Psoas muscle (tissue), 8 donors: Measurements from ENCODE around the gene SIT1. TPM values are rescaled to one million over a fixed set of nuclear protein-coding genes. Genes with fewer than 3 reads are reported as not detected.
A peak's percentile ranks its signal among the peaks of the same experiment; 100 is the strongest.

Source experiments
- ATAC-seq, 4 donors: fragments of 200-7000 bp; cut with Tn5 transposase; one replicate each; pipeline ENCODE4 v1.9.1; 2020; ENCODE audit warnings: moderate library complexity in 3 of 4, mild to moderate bottlenecking in 2 of 4
- DNase-seq, 2 donors: peaks; one replicate each; pipeline ENCODE4 v3.0.0-alpha.2; 2020
- H3K27ac ChIP-seq: fragments of 200-600 bp; one replicate; pipeline ENCODE4 v1.8.0; 2022
- H3K27me3 ChIP-seq, 3 donors: fragments of 200-600 bp in 1 of 3; one replicate each; pipeline versions ENCODE4 v1.6.1 to v1.8.0; 2013 to 2022; ENCODE audit warnings: low read length in 2 of 3, mild to moderate bottlenecking in 2 of 3, moderate library complexity in 1 of 3; ENCODE audit not compliant: insufficient read depth in 3 of 3
- H3K36me3 ChIP-seq, 2 donors: fragments of 200-600 bp in 1 of 2; one replicate each; pipeline versions ENCODE4 v1.6.1 to v1.8.0; 2013 to 2022; ENCODE audit warnings: low read depth in 1 of 2, mild to moderate bottlenecking in 1 of 2, moderate library complexity in 1 of 2; ENCODE audit not compliant: insufficient read depth in 1 of 2
- H3K4me1 ChIP-seq: fragments of 200-600 bp; one replicate; pipeline ENCODE4 v1.8.0; 2022
- H3K4me3 ChIP-seq: fragments of 200-600 bp; one replicate; pipeline ENCODE4 v1.8.0; 2022; ENCODE audit warnings: mild to moderate bottlenecking
- H3K9me3 ChIP-seq: fragments of 200-600 bp; one replicate; pipeline ENCODE4 v1.8.0; 2022
- WGBS, 3 donors: extraction: QIAGEN DNeasy Blood & Tissue Kit; methylation state at CpG; one replicate each; pipeline versions ENCODE4 v1.1.6 to v1.1.7; 2013; 5-methylcytosine and 5-hydroxymethylcytosine counted together
- intact Hi-C, 2 donors: fragments of 100-400 bp; cut with DNase I; formaldehyde crosslinking; loops; one replicate each; pipeline versions ENCODE4 v1.11.0 to v1.14.2; 2022
- polyA plus RNA-seq, 3 donors: library from polyadenylated mRNA; stranded (reverse); fragments of 200-250 nt; gene quantifications; one replicate each; pipeline ENCODE4 v1.2.3, GENCODE V29; 2013
- total RNA-seq, 4 donors: library from RNA; stranded (reverse); fragmentation: NEBNext Ultra II Directional in 2 of 4; extraction: Animal tissue kit (Norgen Biotek cat#: 25700) in 2 of 4; gene quantifications; one replicate each; pipeline versions ENCODE4 v1.2.1 to v1.2.4, GENCODE V29; 2021 to 2023
- TF ChIP-seq, protein P1 (sequence below): fragments of 200-600 bp; IDR thresholded peaks from one replicate; pipeline ENCODE4 v1.8.0; 2022; ENCODE audit warnings: antibody characterized with exemption
- donor health status: healthy with polysubstance abuse.
- donor health status: DM: no; HTN: no; CAD: no; lungs with moderate emphysema.
- donor health status: Bipolar disorder and iron deficiency.
- donor health status: healthy.
- donor health status: DM: yes; HTN: yes; CAD: no.
- donor health status: DM: no; HTN: no; CAD: no.
- donor health status: DM: no; HTN: no; CAD: no.
- donor health status: DM: yes; HTN: yes; CAD: no.

The SIT1 gene
- total and polyA plus RNA-seq, 7 donors: 0.08 to 0.34 (median 0.24) TPM; not detected in 1

DNA sequence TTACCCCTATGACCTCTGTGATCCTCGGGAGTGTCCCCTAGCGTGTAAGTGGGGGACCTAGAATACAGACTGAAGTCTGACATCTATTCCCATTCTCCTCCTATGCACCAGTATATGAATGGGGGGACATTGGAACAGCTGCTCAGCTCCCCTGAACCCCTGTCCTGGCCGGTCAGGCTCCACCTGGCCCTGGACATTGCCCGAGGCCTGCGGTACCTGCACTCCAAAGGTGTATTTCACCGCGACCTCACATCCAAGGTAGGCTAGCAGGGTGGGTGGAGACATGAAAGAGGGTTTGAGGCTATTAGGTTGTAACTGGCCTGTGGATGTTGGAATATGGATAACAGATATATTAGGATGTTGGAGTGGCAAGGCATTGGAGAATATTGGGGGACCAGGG, 44.0 kb downstream of the SIT1 start:
- H3K4me3 ChIP-seq: peak overlapping the region; percentile 87
- H3K27me3 ChIP-seq: no peaks in the 10 kb centered on the region
- DNase-seq: no peak
- H3K27ac ChIP-seq: no peak overlapping the region
- H3K4me1 ChIP-seq: peaks cover 33% of the 10 kb centered on the region
- H3K36me3 ChIP-seq: peaks cover 9 to 38% of the 10 kb centered on the region in 2 donors
- intact Hi-C loops: loop anchor here in 1 of 2 donors (5.0 to 10.0 kb wide), 3 partner anchors 41 to 92 kb away; no protein-coding TSS in a partner anchor
- TF ChIP-seq, protein P1, sequence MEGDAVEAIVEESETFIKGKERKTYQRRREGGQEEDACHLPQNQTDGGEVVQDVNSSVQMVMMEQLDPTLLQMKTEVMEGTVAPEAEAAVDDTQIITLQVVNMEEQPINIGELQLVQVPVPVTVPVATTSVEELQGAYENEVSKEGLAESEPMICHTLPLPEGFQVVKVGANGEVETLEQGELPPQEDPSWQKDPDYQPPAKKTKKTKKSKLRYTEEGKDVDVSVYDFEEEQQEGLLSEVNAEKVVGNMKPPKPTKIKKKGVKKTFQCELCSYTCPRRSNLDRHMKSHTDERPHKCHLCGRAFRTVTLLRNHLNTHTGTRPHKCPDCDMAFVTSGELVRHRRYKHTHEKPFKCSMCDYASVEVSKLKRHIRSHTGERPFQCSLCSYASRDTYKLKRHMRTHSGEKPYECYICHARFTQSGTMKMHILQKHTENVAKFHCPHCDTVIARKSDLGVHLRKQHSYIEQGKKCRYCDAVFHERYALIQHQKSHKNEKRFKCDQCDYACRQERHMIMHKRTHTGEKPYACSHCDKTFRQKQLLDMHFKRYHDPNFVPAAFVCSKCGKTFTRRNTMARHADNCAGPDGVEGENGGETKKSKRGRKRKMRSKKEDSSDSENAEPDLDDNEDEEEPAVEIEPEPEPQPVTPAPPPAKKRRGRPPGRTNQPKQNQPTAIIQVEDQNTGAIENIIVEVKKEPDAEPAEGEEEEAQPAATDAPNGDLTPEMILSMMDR: no peak
- H3K9me3 ChIP-seq: no peaks in the 10 kb centered on the region
- 82 to 90% (median 87%) methylated on average over 7 of the region's 7 CpGs for WGBS, 3 donors
- ATAC-seq: no peak

GRCh38 chr9:35606138-35606504, 44.6 kb downstream of the SIT1 start:
- intact Hi-C loops: loop anchor here in 1 of 2 donors (5.0 to 10.0 kb wide), 3 partner anchors 41 to 91 kb away; no protein-coding TSS in a partner anchor
- 4 to 17% (median 11%) methylated on average over 5 of the region's 5 CpGs for WGBS, 3 donors

GRCh38 chr9:35605351-35606137, 45.2 kb downstream of the SIT1 start:
- intact Hi-C loops: loop anchor here in 1 of 2 donors (5.0 to 10.0 kb wide), 3 partner anchors 42 to 91 kb away; no protein-coding TSS in a partner anchor
- H3K4me3 ChIP-seq: peak overlapping the region; percentile 87
- H3K36me3 ChIP-seq: peaks cover 9 to 38% of the 10 kb centered on the region in 2 donors
- H3K27me3 ChIP-seq: no peaks in the 10 kb centered on the region
- TF ChIP-seq, protein P1: no peak
- H3K27ac ChIP-seq: peak overlapping the region; percentile 95
- H3K4me1 ChIP-seq: peaks cover 39% of the 10 kb centered on the region
- 0 to 1% (median 0%) methylated on average over 50 to 76 of the region's 76 CpGs for WGBS, 3 donors
- DNase-seq (peak; percentile 36 to 70), ATAC-seq (no peak)
- no peaks in the 10 kb centered on the region for H3K9me3 ChIP-seq

More at GRCh38 chr9:35606138-35606504, 44.6 kb downstream of the SIT1 start:
- peaks cover 9 to 38% of the 10 kb centered on the region in 2 donors for H3K36me3 ChIP-seq
- no peaks in the 10 kb centered on the region for H3K27me3 ChIP-seq
- no peak for DNase-seq
- H3K9me3 ChIP-seq: no peaks in the 10 kb centered on the region
- H3K4me3 ChIP-seq: peak overlapping the region; percentile 87
- peak overlapping the region; percentile 95 for H3K27ac ChIP-seq
- H3K4me1 ChIP-seq: peaks cover 33% of the 10 kb centered on the region
- ATAC-seq: no peak
- TF ChIP-seq, protein P1: no peak

- ATAC-seq (peak; percentile 52 to 70 (median 57)), DNase-seq (peak; percentile 80 to 89)
- intact Hi-C loops: loop anchor here (5.0 to 10.0 kb wide), 6 partner anchors 37 to 122 kb away; no protein-coding TSS in a partner anchor
- Histone ChIP-seq H3K4me3 (peak within 1 kb of the TSS; percentile 87), H3K27me3 (no peaks in the 10 kb centered on the region), H3K27ac (peak within 1 kb of the TSS; percentile 95), H3K4me1 (peaks cover 44% of the 10 kb centered on the region), H3K9me3 (no peaks in the 10 kb centered on the region), H3K36me3 (peaks cover 9 to 32% of the 10 kb centered on the region in 2 donors)
- TF ChIP-seq, protein P1: no peak
- 0 to 1% (median 1%) methylated on average over 29 to 55 of the region's 55 CpGs for WGBS, 3 donors
Measured at GRCh38 chr9:35604578-35605350, 46.0 kb downstream of the SIT1 start, which contains the start of gene TESK1. TESK1 (plus strand) TSS chr9:35605262; CDS start chr9:35605620, 358 bp downstream.
